HepG2 (cell line): Measurements from ENCODE around the gene PPDPF. TPM values are rescaled to one million over a fixed set of nuclear protein-coding genes. Genes with fewer than 3 reads are reported as not detected.

Source experiments
- ARNT ChIP-seq: fragments of 450-650 bp; IDR thresholded peaks from 2 replicates; pipeline ENCODE4 v1.6.1; 2017
- ATF7-NPFF ChIP-seq: sonication (generic); formaldehyde crosslinking; IDR thresholded peaks from 2 replicates; pipeline ENCODE4 v1.8.1; 2023; ENCODE audit warnings: mild to moderate bottlenecking, low read depth, missing genetic modification reagents, moderate library complexity
- EED ChIP-seq: sonication (generic); formaldehyde crosslinking; IDR thresholded peaks from 2 replicates; pipeline ENCODE4 v1.5.0; 2020; ENCODE audit warnings: mild to moderate bottlenecking, missing genetic modification reagents
- KDM5B ChIP-seq: sonication (generic); formaldehyde crosslinking; IDR thresholded peaks from 2 replicates; pipeline ENCODE4 v1.4.0; 2020; ENCODE audit warnings: missing genetic modification reagents, mild to moderate bottlenecking, borderline replicate concordance
- MYC ChIP-seq: sonication (generic); formaldehyde crosslinking; IDR thresholded peaks from 2 replicates; pipeline ENCODE4 v1.9.0; 2021; ENCODE audit warnings: missing genetic modification reagents, borderline replicate concordance
- NR2F2 ChIP-seq: IDR thresholded peaks from 2 replicates; pipeline ENCODE4 v1.6.1; 2012; ENCODE audit warnings: low read depth, inconsistent platforms, borderline replicate concordance
- PAX8 ChIP-seq: sonication (generic); formaldehyde crosslinking; IDR thresholded peaks from 2 replicates; pipeline ENCODE4 v1.8.0; 2022; ENCODE audit warnings: mild to moderate bottlenecking, missing genetic modification reagents, borderline replicate concordance
- POLR2AphosphoS2 ChIP-seq: IDR thresholded peaks from 2 replicates; pipeline ENCODE4 v1.6.1; 2011; ENCODE audit warnings: low read depth, low read length, improper control_type of control experiment
- RCOR2 ChIP-seq: IDR thresholded peaks from 2 replicates; pipeline ENCODE4 v1.6.1; 2016; ENCODE audit warnings: missing biosample characterization, missing genetic modification reagents
- RFXANK ChIP-seq: IDR thresholded peaks from 2 replicates; pipeline ENCODE4 v1.6.1; 2016
- SALL1 ChIP-seq: sonication (generic); formaldehyde crosslinking; IDR thresholded peaks from 2 replicates; pipeline ENCODE4 v1.8.0; 2022; ENCODE audit warnings: mild to moderate bottlenecking, missing genetic modification reagents
- THAP11 ChIP-seq: IDR thresholded peaks from 2 replicates; pipeline ENCODE4 v1.6.1; 2016; ENCODE audit warnings: missing biosample characterization, missing genetic modification reagents
- ZNF121 ChIP-seq: sonication (generic); formaldehyde crosslinking; IDR thresholded peaks from 2 replicates; pipeline ENCODE4 v1.5.0; 2020; ENCODE audit warnings: mild to moderate bottlenecking, missing genetic modification reagents
- ZNF18 ChIP-seq: sonication (generic); formaldehyde crosslinking; IDR thresholded peaks from 2 replicates; pipeline ENCODE4 v1.8.0; 2022; ENCODE audit warnings: mild to moderate bottlenecking, missing genetic modification reagents; ENCODE audit not compliant: insufficient replicate concordance
- ZNF317 ChIP-seq: sonication (generic); formaldehyde crosslinking; IDR thresholded peaks from 2 replicates; pipeline ENCODE4 v1.5.0; 2020; ENCODE audit warnings: mild to moderate bottlenecking, missing genetic modification reagents
- ZNF414 ChIP-seq: sonication (generic); formaldehyde crosslinking; IDR thresholded peaks from 2 replicates; pipeline ENCODE4 v1.5.0; 2020; ENCODE audit warnings: missing genetic modification reagents
- ZNF589 ChIP-seq: sonication (generic); formaldehyde crosslinking; conservative IDR thresholded peaks from 2 replicates; pipeline ENCODE4 v1.8.0; 2022; ENCODE audit warnings: mild to moderate bottlenecking, moderate library complexity, missing genetic modification reagents
- ZNF607 ChIP-seq: sonication (generic); formaldehyde crosslinking; IDR thresholded peaks from 2 replicates; pipeline ENCODE4 v1.5.1; 2020; ENCODE audit warnings: missing genetic modification reagents, mild to moderate bottlenecking, borderline replicate concordance
- ZNF790 ChIP-seq: sonication (generic); formaldehyde crosslinking; IDR thresholded peaks from 2 replicates; pipeline ENCODE4 v1.8.0; 2022; ENCODE audit warnings: missing genetic modification reagents, mild to moderate bottlenecking, borderline replicate concordance
- polyA plus RNA-seq, 8 experiments: library from polyadenylated mRNA; depleted of rRNA in 3 of 8; stranded (reverse) in 7 of 8; unstranded in 1 of 8; fragments of >200 nt; fragmentation: Illumina TruSeq in 4 of 8; extraction: Trizol in 4 of 8; gene quantifications; 2 replicates each; pipeline versions ENCODE4 v1.2.1 to v1.2.3, GENCODE V29; 2011 to 2016; ENCODE audit warnings: low read depth in 4 of 8, missing spikeins in 1 of 8, mixed read lengths in 1 of 8; ENCODE audit not compliant: insufficient read depth in 1 of 8
- total RNA-seq, 5 experiments: library from RNA; depleted of rRNA; stranded (reverse); fragments of >200 nt; fragmentation: Illumina TruSeq; extraction: Trizol; gene quantifications; 2 replicates each; pipeline ENCODE4 v1.2.3, GENCODE V29; 2016; ENCODE audit warnings: low read depth in 1 of 5
- TF ChIP-seq, protein P1 (sequence below): sonication (generic); formaldehyde crosslinking; IDR thresholded peaks from 2 replicates; pipeline ENCODE4 v1.4.0; 2020; ENCODE audit warnings: missing genetic modification reagents, borderline replicate concordance
- TF ChIP-seq, protein P2 (sequence below): sonication (generic); formaldehyde crosslinking; IDR thresholded peaks from 2 replicates; pipeline ENCODE4 v1.8.1; 2023; ENCODE audit warnings: mild to moderate bottlenecking, moderate library complexity, missing genetic modification reagents
- TF ChIP-seq, protein P3 (sequence below): sonication (generic); formaldehyde crosslinking; IDR thresholded peaks from 2 replicates; pipeline ENCODE4 v1.5.1; 2020; ENCODE audit warnings: missing genetic modification reagents, mild to moderate bottlenecking, borderline replicate concordance

PPDPF gene
- total and polyA plus RNA-seq, 2 of the 13 experiments (the other 11 are each of a cell fraction or from before 2014, with no cell fraction given): 1.8 to 7.0 TPM

DNA sequence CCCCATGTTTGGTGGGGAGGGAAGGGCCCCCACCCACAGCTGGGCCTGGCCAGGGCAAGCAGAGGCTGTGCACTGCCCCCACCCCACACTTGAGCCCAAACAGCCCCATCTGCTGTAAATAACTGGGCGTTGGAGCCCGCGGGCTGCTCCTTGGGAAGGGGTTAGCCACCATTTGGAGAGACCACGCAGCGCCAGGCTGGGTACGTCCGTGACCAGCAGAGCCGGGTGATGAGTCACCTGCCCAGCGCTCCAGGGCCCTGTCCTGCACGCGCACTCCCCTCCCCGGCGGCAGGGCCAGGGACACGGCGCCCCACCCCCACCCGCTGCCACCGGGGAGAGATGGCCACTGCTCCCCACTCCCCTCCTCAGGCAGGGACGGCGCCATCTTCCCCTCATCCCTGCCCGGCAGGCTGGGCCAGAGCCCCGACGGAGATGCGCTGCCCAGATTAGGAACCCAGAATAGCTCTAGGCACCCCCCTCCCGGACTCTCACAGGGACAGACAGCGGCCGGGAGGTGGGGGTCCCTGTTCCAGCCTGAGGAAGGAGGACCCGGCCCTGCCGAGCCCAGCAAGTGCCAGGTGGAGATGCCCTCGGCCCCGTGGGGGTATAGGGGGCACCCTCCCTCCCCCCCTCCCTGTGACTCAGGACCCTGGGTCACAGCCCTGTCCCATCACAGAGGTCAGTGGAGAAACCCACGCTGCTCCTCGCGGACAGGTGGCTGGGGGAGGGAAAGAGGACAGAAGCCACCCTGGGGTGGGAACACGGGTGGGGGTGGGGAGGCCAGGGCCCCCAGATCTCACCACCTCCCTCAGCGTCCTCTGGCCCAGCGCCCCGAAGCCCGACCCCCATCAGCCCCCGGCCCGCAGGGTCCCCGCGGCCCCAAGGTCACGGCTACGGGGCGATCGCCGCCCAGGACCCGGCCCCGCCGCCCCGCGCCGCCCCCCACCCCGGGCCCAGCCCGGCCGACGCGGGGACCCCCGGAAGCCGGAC is 22.3 kb upstream of the PPDPF start (continued):
- TF ChIP-seq ZNF18 (CRISPR knock-in tag): no peak
- TF ChIP-seq RFXANK (CRISPR knock-in tag): no peak
- TF ChIP-seq KDM5B (CRISPR knock-in tag): no peak
- no peak for TF ChIP-seq ZNF790 (CRISPR knock-in tag)
- no peak for TF ChIP-seq PAX8 (CRISPR knock-in tag)
- TF ChIP-seq ATF7-NPFF: no peak
- peak; percentile 82; the same call in 1 of the 2 replicates for TF ChIP-seq EED (CRISPR knock-in tag)
- TF ChIP-seq ZNF317 (CRISPR knock-in tag): no peak
- TF ChIP-seq ARNT: no peak
- no peak for TF ChIP-seq POLR2AphosphoS2
- TF ChIP-seq, protein P1, sequence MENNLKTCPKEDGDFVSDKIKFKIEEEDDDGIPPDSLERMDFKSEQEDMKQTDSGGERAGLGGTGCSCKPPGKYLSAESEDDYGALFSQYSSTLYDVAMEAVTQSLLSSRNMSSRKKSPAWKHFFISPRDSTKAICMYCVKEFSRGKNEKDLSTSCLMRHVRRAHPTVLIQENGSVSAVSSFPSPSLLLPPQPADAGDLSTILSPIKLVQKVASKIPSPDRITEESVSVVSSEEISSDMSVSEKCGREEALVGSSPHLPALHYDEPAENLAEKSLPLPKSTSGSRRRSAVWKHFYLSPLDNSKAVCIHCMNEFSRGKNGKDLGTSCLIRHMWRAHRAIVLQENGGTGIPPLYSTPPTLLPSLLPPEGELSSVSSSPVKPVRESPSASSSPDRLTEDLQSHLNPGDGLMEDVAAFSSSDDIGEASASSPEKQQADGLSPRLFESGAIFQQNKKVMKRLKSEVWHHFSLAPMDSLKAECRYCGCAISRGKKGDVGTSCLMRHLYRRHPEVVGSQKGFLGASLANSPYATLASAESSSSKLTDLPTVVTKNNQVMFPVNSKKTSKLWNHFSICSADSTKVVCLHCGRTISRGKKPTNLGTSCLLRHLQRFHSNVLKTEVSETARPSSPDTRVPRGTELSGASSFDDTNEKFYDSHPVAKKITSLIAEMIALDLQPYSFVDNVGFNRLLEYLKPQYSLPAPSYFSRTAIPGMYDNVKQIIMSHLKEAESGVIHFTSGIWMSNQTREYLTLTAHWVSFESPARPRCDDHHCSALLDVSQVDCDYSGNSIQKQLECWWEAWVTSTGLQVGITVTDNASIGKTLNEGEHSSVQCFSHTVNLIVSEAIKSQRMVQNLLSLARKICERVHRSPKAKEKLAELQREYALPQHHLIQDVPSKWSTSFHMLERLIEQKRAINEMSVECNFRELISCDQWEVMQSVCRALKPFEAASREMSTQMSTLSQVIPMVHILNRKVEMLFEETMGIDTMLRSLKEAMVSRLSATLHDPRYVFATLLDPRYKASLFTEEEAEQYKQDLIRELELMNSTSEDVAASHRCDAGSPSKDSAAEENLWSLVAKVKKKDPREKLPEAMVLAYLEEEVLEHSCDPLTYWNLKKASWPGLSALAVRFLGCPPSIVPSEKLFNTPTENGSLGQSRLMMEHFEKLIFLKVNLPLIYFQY: no peak
- no peak for TF ChIP-seq SALL1 (CRISPR knock-in tag)
- no peak for TF ChIP-seq ZNF607 (CRISPR knock-in tag)
- TF ChIP-seq ZNF589 (CRISPR knock-in tag): no peak
- no peak for TF ChIP-seq RCOR2 (CRISPR knock-in tag)
- TF ChIP-seq ZNF414 (CRISPR knock-in tag): no peak
- no peak for TF ChIP-seq NR2F2
- TF ChIP-seq THAP11 (CRISPR knock-in tag): no peak
- TF ChIP-seq ZNF121 (CRISPR knock-in tag): no peak
- TF ChIP-seq, protein P2, sequence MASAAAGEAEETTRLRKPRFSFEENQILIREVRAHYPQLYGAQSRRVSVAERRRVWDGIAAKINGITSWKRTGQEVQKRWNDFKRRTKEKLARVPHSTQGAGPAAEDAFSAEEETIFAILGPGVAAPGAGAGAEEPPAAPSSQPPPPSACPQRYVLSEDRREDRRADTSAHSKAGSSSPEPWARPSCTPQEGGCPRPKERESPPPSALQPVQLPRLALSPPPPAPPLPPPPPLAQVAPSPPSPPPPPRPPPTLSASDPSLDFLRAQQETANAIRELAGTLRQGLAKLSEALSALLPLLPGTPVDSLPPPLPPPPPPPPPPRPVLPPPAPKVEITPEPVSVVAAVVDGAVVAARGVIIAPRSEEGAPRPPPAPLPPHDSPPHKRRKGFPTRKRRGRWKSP (CRISPR knock-in tag): no peak
- TF ChIP-seq, protein P3, sequence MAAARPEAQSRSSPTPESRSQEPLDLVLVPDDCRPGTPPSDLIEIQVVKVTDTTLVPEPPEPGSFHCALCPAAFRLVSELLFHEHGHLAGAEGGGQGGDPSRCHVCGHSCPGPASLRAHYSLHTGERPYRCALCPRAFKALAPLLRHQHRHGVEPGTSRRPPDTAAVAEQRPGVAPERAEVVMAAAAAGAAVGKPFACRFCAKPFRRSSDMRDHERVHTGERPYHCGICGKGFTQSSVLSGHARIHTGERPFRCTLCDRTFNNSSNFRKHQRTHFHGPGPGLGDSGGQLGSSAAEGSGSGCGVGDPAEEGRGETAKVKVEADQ (CRISPR knock-in tag): no peak
- TF ChIP-seq MYC (CRISPR knock-in tag): no peak; the same call in 1 of the 2 replicates
